K562 (cell line): ENCODE measurements around the gene PTPN7. TPM values are rescaled to one million over a fixed set of nuclear protein-coding genes. Genes with fewer than 3 reads are reported as not detected.

Experiments
- BRF1 ChIP-seq: IDR thresholded peaks from 3 replicates; pipeline ENCODE4 v1.6.1; 2011; ENCODE audit warnings: borderline replicate concordance, mild to moderate bottlenecking; ENCODE audit not compliant: insufficient read length; ENCODE audit errors: extremely low read depth
- CBFB ChIP-seq: sonication (generic); formaldehyde crosslinking; IDR thresholded peaks from 2 replicates; pipeline ENCODE4 v1.4.0; 2020; ENCODE audit warnings: mild to moderate bottlenecking, missing genetic modification reagents
- CHD7 ChIP-seq: fragments of 200-600 bp; sonication (generic); IDR thresholded peaks from one replicate; pipeline ENCODE4 v1.6.1; 2012; ENCODE audit warnings: mild to moderate bottlenecking, low read depth, low read length, inconsistent platforms
- KLF16 ChIP-seq: IDR thresholded peaks from 2 replicates; pipeline ENCODE4 v1.6.1; 2016; ENCODE audit warnings: antibody characterized with exemption
- MAFG ChIP-seq: fragments of 450-650 bp; conservative IDR thresholded peaks from 2 replicates; pipeline ENCODE4 v1.6.1; 2016; ENCODE audit warnings: missing genetic modification characterization, missing compliant biosample characterization
- MAFK ChIP-seq: IDR thresholded peaks from 2 replicates; pipeline ENCODE4 v1.6.1; 2011; ENCODE audit warnings: low read length, improper control_type of control experiment
- MCM7 ChIP-seq, 2 experiments: fragments of 450-650 bp; IDR thresholded peaks; 2 replicates each; pipeline ENCODE4 v1.6.1; 2016 to 2018
- MLX ChIP-seq, 2 experiments: fragments of 450-650 bp in 1 of 2; sonication (generic) in 1 of 2; formaldehyde crosslinking; conservative IDR thresholded peaks; 2 replicates each; pipeline versions ENCODE4 v1.4.0 to v1.8.1; 2020 to 2022; ENCODE audit warnings: mild to moderate bottlenecking in 1 of 2, missing genetic modification reagents in 1 of 2
- NFXL1 ChIP-seq: fragments of 450-650 bp; formaldehyde crosslinking; IDR thresholded peaks from 2 replicates; pipeline ENCODE4 v1.4.0; 2021; ENCODE audit warnings: mild to moderate bottlenecking
- SNRNP70 ChIP-seq: fragments of 200-400 bp; formaldehyde crosslinking; optimal IDR thresholded peaks from 2 replicates; pipeline ENCODE3; 2017; ENCODE audit warnings: low read depth, low read length
- SP1 ChIP-seq: sonication (generic); formaldehyde crosslinking; IDR thresholded peaks from 2 replicates; pipeline ENCODE4 v1.8.1; 2022; ENCODE audit warnings: mild to moderate bottlenecking, missing genetic modification reagents
- STAT5A ChIP-seq: IDR thresholded peaks from 2 replicates; pipeline ENCODE4 v1.6.1; 2012; ENCODE audit warnings: low read length, inconsistent platforms, borderline replicate concordance
- ZBTB12 ChIP-seq: fragments of 250-450 bp; sonication (Bioruptor Pico); IDR thresholded peaks from 2 replicates; pipeline ENCODE4 v1.4.0; 2020
- ZNF3 ChIP-seq: fragments of 250-450 bp; sonication (Bioruptor Pico); IDR thresholded peaks from 2 replicates; pipeline ENCODE4 v1.5.0; 2021; ENCODE audit warnings: mild to moderate bottlenecking, moderate library complexity
- polyA plus RNA-seq, 8 experiments: library from polyadenylated mRNA; depleted of rRNA in 4 of 8; stranded (reverse) in 5 of 8; unstranded in 3 of 8; fragments of >200 nt; fragmentation: Nextera tagmentation in 2 of 8; fragmentation: Illumina TruSeq in 1 of 8; extraction: Ambion mirVana in 2 of 8; extraction: Trizol in 1 of 8; gene quantifications; 2 replicates each; pipeline versions ENCODE4 v1.2.1 to v1.2.3, GENCODE V29; 2011 to 2014; ENCODE audit warnings: inconsistent platforms in 1 of 8, missing spikeins in 1 of 8
- total RNA-seq, 7 experiments: library from RNA; depleted of rRNA in 6 of 7; stranded (reverse); fragments of >200 nt in 6 of 7; fragmentation: Illumina TruSeq in 2 of 7; extraction: Trizol in 2 of 7; gene quantifications; 2 replicates each; pipeline versions ENCODE4 v1.2.1 to v1.2.3, GENCODE V29; 2011 to 2021; ENCODE audit warnings: low replicate concordance in 1 of 7

PTPN7 gene
- total and polyA plus RNA-seq, 9 of the 15 experiments (the other 6 are each of a cell fraction or from before 2014, with no cell fraction given) = 18.7 to 144 (median 120) TPM

GRCh38 chr1:202159534-202160371 lies 649 bp downstream of the PTPN7 start (continued):
- TF ChIP-seq CBFB (peak; percentile 14; the same call in 1 of the 2 replicates), SP1 (CRISPR knock-in tag) (peak; percentile 33), KLF16 (no peak), SNRNP70 (no peak), BRF1 (no peak), ZBTB12 (CRISPR knock-in tag) (peak; percentile 38; the same call in 1 of the 2 replicates), NFXL1 (CRISPR knock-in tag) (no peak), ZNF3 (CRISPR knock-in tag) (no peak), CHD7 (no peak), STAT5A (no peak; the same call in 1 of the 2 replicates), MLX (CRISPR knock-in tag; conservative IDR thresholded peaks at IDR 0.05) (0 out of 4 replicates have a peak, but pooled peaks of 1 of the 2 experiments have one; percentile 72), MAFG (tag) (no peak), MAFK (no peak), MCM7 (IDR thresholded peaks at IDR 0.05) (0 out of 4 replicates have a peak, but pooled peaks of 1 of the 2 experiments have one; percentile 75)
